Adrenal gland (tissue), 12 donors: ENCODE results near the gene CREB5. TPM values are rescaled to one million over a fixed set of nuclear protein-coding genes. Genes with fewer than 3 reads are reported as not detected.

Experiments
- DNase-seq, 7 donors: peaks; one replicate each; pipeline ENCODE4 v3.0.0-alpha.2; 2019 to 2020
- H3K27ac ChIP-seq, 5 donors: fragments of 200-600 bp; sonication (generic) in 4 of 5; 1 replicate in 3 of 5; 2 replicates in 2 of 5; pipeline versions ENCODE4 v1.5.1 to v1.8.0; 2016 to 2020; ENCODE audit warnings: mild to moderate bottlenecking in 1 of 5
- H3K27me3 ChIP-seq: fragments of 200-600 bp; 2 replicates; pipeline ENCODE4 v1.8.0; 2021
- H3K36me3 ChIP-seq, 2 donors: fragments of 200-600 bp; replicated peaks in 1 of 2; 1 replicate in 1 of 2; 2 replicates in 1 of 2; pipeline versions ENCODE4 v1.5.1 to v1.8.0; 2018 to 2022
- H3K4me1 ChIP-seq, 2 donors: fragments of 200-600 bp; replicated peaks in 1 of 2; 1 replicate in 1 of 2; 2 replicates in 1 of 2; pipeline versions ENCODE4 v1.5.1 to v1.8.0; 2018 to 2021
- H3K4me3 ChIP-seq, 4 donors: fragments of 200-600 bp; sonication (generic) in 3 of 4; one replicate each; pipeline ENCODE4 v1.5.1; 2016 to 2018
- H3K9me3 ChIP-seq, 3 donors: fragments of 200-600 bp; sonication (generic) in 1 of 3; replicated peaks in 1 of 3; 1 replicate in 2 of 3; 2 replicates in 1 of 3; pipeline versions ENCODE4 v1.5.1 to v1.8.0; 2016 to 2021
- CTCF ChIP-seq, 6 experiments: fragments of 450-650 bp in 4 of 6; fragments of 200-600 bp in 2 of 6; sonication (generic) in 1 of 6; IDR thresholded peaks; 1 replicate in 5 of 6; 2 replicates in 1 of 6; pipeline versions ENCODE4 v1.5.1 to v1.8.0; 2016 to 2021; ENCODE audit warnings: antibody characterized with exemption in 6 of 6, mild to moderate bottlenecking in 2 of 6, moderate library complexity in 1 of 6
- POLR2A ChIP-seq, 2 donors: fragments of 450-650 bp; IDR thresholded peaks; one replicate each; pipeline ENCODE4 v1.6.1; 2017; ENCODE audit warnings: antibody characterized with exemption in 2 of 2, mild to moderate bottlenecking in 2 of 2, moderate library complexity in 1 of 2
- WGBS, 4 donors: extraction: QIAGEN DNeasy Blood & Tissue Kit in 2 of 4; methylation state at CpG; one replicate each; pipeline versions ENCODE4 v1.1.5 to v1.1.7; 2013 to 2017; 5-methylcytosine and 5-hydroxymethylcytosine counted together
- intact Hi-C, 2 donors: fragments of 100-400 bp; cut with DNase I; formaldehyde crosslinking; loops; one replicate each; pipeline versions ENCODE4 v1.14.1 to v1.15.0; 2022 to 2023
- polyA plus RNA-seq, 3 donors: library from polyadenylated mRNA; stranded (reverse); fragments of 200-250 nt in 2 of 3; fragments of 350-450 nt in 1 of 3; fragmentation: Illumina TruSeq in 1 of 3; extraction: RNeasy Lipid Tissue Mini Kit (QIAGEN cat#74804) in 1 of 3; gene quantifications; one replicate each; pipeline ENCODE4 v1.2.3, GENCODE V29; 2013 to 2014
- total RNA-seq, 9 donors: library from RNA; depleted of rRNA in 4 of 9; stranded (reverse); fragments of >200 nt in 4 of 9; fragments of 120-200 nt in 1 of 9; fragmentation: NEBNext Ultra II Directional in 1 of 9; extraction: Animal tissue kit (Norgen Biotek cat#: 25700) in 1 of 9; gene quantifications; one replicate each; pipeline versions ENCODE4 v1.1.0 to v1.2.4, GENCODE V29; 2013 to 2023
- donor health status: healthy with polysubstance abuse.
- donor health status: Bipolar disorder and iron deficiency.
- donor health status: DM: yes; HTN: yes; CAD: no.
- donor health status: DM: no; HTN: no; CAD: no.
- donor health status: DM: no; HTN: no; CAD: no.
- donor health status: DM: yes; HTN: yes; CAD: no.

The CREB5 gene
- total and polyA plus RNA-seq, 12 donors, result 0.69 to 5.4 (median 1.3) TPM

- Histone ChIP-seq H3K27ac (no peak overlapping the region), H3K4me3 (no peak overlapping the region), H3K9me3 (no peaks in the 10 kb centered on the region), H3K27me3 (no peaks in the 10 kb centered on the region), H3K36me3 (no peaks in the 10 kb centered on the region), H3K4me1 (no peaks in the 10 kb centered on the region)
- no peak for DNase-seq
- no peak for TF ChIP-seq CTCF (IDR thresholded peaks at IDR 0.05)
- TF ChIP-seq POLR2A (IDR thresholded peaks at IDR 0.05), result no peak
- intact Hi-C loops, result no loop called here
Measured at GRCh38 chr7:28787106-28787505, 374.8 kb downstream of the CREB5 start.

- intact Hi-C loops, result no loop called here
- Histone ChIP-seq H3K4me1 (no peaks in the 10 kb centered on the region), H3K9me3 (no peaks in the 10 kb centered on the region), H3K4me3 (no peak overlapping the region), H3K36me3 (no peaks in the 10 kb centered on the region), H3K27me3 (no peaks in the 10 kb centered on the region), H3K27ac (no peak overlapping the region)
- 65 to 80% (median 76%) methylated on average over 3 to 4 of the region's 4 CpGs for WGBS, 4 donors
- DNase-seq, result no peak
- TF ChIP-seq POLR2A (IDR thresholded peaks at IDR 0.05) (no peak), CTCF (IDR thresholded peaks at IDR 0.05) (no peak)
Measured at GRCh38 chr7:28790467-28790866, 378.1 kb downstream of the CREB5 start.

GRCh38 chr7:28792858-28793257 is 380.5 kb downstream of the CREB5 start:
- Histone ChIP-seq H3K27ac (no peak overlapping the region), H3K4me3 (no peak overlapping the region), H3K9me3 (no peaks in the 10 kb centered on the region), H3K4me1 (no peaks in the 10 kb centered on the region), H3K36me3 (no peaks in the 10 kb centered on the region), H3K27me3 (no peaks in the 10 kb centered on the region)
- WGBS, 4 donors, result 66 to 85% (median 70%) methylated on average over 2 of the region's 2 CpGs
- no peak for TF ChIP-seq CTCF (IDR thresholded peaks at IDR 0.05)
- no peak for TF ChIP-seq POLR2A (IDR thresholded peaks at IDR 0.05)
- intact Hi-C loops, result no loop called here
- no peak for DNase-seq

- intact Hi-C loops, result no loop called here
- Histone ChIP-seq H3K4me1 (no peaks in the 10 kb centered on the region), H3K27ac (no peak overlapping the region), H3K27me3 (no peaks in the 10 kb centered on the region), H3K4me3 (no peak overlapping the region), H3K9me3 (no peaks in the 10 kb centered on the region), H3K36me3 (no peaks in the 10 kb centered on the region)
- DNase-seq, result no peak
- TF ChIP-seq CTCF (IDR thresholded peaks at IDR 0.05), result no peak
- no peak for TF ChIP-seq POLR2A (IDR thresholded peaks at IDR 0.05)
- WGBS, 4 donors, result 77 to 89% (median 81%) methylated on average over 9 of the region's 9 CpGs
Measured at GRCh38 chr7:28793381-28794085, 381.2 kb downstream of the CREB5 start.
